Common myeloid progenitor, CD34-positive (primary cell): ENCODE measurements around the gene QKI.
A peak's percentile ranks its signal among the peaks of the same experiment; 100 is the strongest.
"Not testable (repeated sequence)": the region's sequence is repeated elsewhere in the genome, so short reads cannot be mapped to it uniquely, and the experiment has no call there.

Source experiments
- CTCF ChIA-PET: fragments of 350-600 bp; sonication (Branson Sonifier 250); formaldehyde crosslinking; loops from one replicate; lab custom pipeline; 2021; ENCODE audit warnings: antibody characterized with exemption; lab: Charles Lee
- POLR2A ChIA-PET: fragments of 350-600 bp; sonication (Branson Sonifier 250); formaldehyde crosslinking; loops from one replicate; lab custom pipeline; 2021; ENCODE audit warnings: antibody characterized with exemption; lab: Charles Lee
- DNase-seq, 3 donors: peaks; one replicate each; pipeline versions ENCODE4 v3.0.0 to v3.0.0-alpha.2; 2013
- H3K27ac ChIP-seq, 2 experiments: 1 replicate in 1 of 2; 2 replicates in 1 of 2; pipeline ENCODE4 v1.7.0; 2013; ENCODE audit warnings: inconsistent platforms in 2 of 2, low read length in 2 of 2, mild to moderate bottlenecking in 2 of 2, low read depth in 1 of 2, moderate library complexity in 1 of 2; ENCODE audit not compliant: severe bottlenecking in 2 of 2, insufficient read depth in 1 of 2, poor library complexity in 1 of 2
- H3K27me3 ChIP-seq, 5 experiments: replicated peaks in 2 of 5; 1 replicate in 3 of 5; 2 replicates in 2 of 5; pipeline versions ENCODE4 v1.6.1 to v1.7.0; 2013; ENCODE audit warnings: low read length in 4 of 5, mild to moderate bottlenecking in 2 of 5, moderate library complexity in 2 of 5, inconsistent platforms in 1 of 5; ENCODE audit not compliant: insufficient read depth in 5 of 5, control insufficient read depth in 4 of 5
- H3K36me3 ChIP-seq, 4 experiments: 1 replicate in 2 of 4; 2 replicates in 2 of 4; pipeline versions ENCODE4 v1.6.1 to v1.7.0; 2013; ENCODE audit warnings: low read length in 3 of 4, control low read depth in 1 of 4, mild to moderate bottlenecking in 1 of 4; ENCODE audit not compliant: control insufficient read depth in 4 of 4, insufficient read depth in 4 of 4
- H3K4me1 ChIP-seq, 4 experiments: 1 replicate in 3 of 4; 2 replicates in 1 of 4; pipeline versions ENCODE4 v1.6.1 to v1.7.1; 2013; ENCODE audit warnings: low read length in 3 of 4, mild to moderate bottlenecking in 3 of 4, control low read depth in 1 of 4, inconsistent platforms in 1 of 4, moderate library complexity in 1 of 4; ENCODE audit not compliant: control insufficient read depth in 4 of 4, insufficient read depth in 4 of 4; ENCODE audit errors: control extremely low read depth in 1 of 4
- H3K4me3 ChIP-seq, 7 experiments: 1 replicate in 4 of 7; 2 replicates in 3 of 7; pipeline versions ENCODE4 v1.5.1 to v1.7.0; 2013; ENCODE audit warnings: mild to moderate bottlenecking in 7 of 7, low read length in 6 of 7, moderate library complexity in 6 of 7, inconsistent platforms in 2 of 7, low read depth in 2 of 7, control low read depth in 1 of 7; ENCODE audit not compliant: insufficient read depth in 4 of 7, control insufficient read depth in 1 of 7; ENCODE audit errors: extremely low read depth in 1 of 7
- H3K9me3 ChIP-seq, 5 experiments: 1 replicate in 4 of 5; 2 replicates in 1 of 5; pipeline versions ENCODE4 v1.6.1 to v1.7.1; 2013; ENCODE audit warnings: low read length in 4 of 5, mild to moderate bottlenecking in 2 of 5, inconsistent platforms in 1 of 5, low read depth in 1 of 5, moderate library complexity in 1 of 5; ENCODE audit not compliant: control insufficient read depth in 4 of 5, insufficient read depth in 2 of 5; ENCODE audit errors: control extremely low read depth in 1 of 5
- whole genome bisulfite sequencing: methylation state at CpG from one replicate; pipeline ENCODE4 v1.1.5; 2013; ENCODE audit not compliant: insufficient coverage; 5-methylcytosine and 5-hydroxymethylcytosine counted together

The QKI gene

DNA sequence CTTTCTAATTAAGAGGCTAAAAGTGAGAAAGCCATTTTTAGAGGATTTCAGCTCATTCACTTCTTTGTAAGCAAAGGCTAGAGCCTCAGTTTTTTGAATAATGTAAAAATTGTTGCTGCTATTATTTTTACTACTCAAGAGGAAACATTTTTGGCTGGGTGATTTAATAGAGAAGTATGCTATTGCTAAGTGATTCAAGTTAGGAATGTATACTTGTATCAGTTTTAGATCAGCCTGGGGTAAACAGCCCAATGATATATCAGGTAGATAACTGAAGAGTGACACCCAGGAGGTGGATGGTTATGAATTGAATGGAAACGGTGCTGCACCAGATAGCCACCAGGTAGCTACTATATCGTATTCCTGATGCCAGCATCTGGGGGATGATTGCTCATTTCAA lies 9.2 kb downstream of the QKI start:
- no CpG with 5 or more reads among the region's 2 CpGs for WGBS
- Histone ChIP-seq H3K4me3 (no peak overlapping the region), H3K9me3 (no peaks in the 10 kb centered on the region), H3K4me1 (peaks cover 7 to 18% (median 12%) of the 10 kb centered on the region in 4 experiments), H3K27me3 (no peaks in the 10 kb centered on the region), H3K27ac (no peak overlapping the region), H3K36me3 (peaks cover 0 to 4% (median 0%) of the 10 kb centered on the region in 4 experiments)
- no peak for DNase-seq
- CTCF ChIA-PET, result interaction anchor here (1.2 to 1.3 kb wide), 3 partner anchors 11 to 27 kb away, joined by 3 to 4 read pairs (median 3); no protein-coding TSS in a partner anchor
- POLR2A ChIA-PET, result no interaction called here

DNA sequence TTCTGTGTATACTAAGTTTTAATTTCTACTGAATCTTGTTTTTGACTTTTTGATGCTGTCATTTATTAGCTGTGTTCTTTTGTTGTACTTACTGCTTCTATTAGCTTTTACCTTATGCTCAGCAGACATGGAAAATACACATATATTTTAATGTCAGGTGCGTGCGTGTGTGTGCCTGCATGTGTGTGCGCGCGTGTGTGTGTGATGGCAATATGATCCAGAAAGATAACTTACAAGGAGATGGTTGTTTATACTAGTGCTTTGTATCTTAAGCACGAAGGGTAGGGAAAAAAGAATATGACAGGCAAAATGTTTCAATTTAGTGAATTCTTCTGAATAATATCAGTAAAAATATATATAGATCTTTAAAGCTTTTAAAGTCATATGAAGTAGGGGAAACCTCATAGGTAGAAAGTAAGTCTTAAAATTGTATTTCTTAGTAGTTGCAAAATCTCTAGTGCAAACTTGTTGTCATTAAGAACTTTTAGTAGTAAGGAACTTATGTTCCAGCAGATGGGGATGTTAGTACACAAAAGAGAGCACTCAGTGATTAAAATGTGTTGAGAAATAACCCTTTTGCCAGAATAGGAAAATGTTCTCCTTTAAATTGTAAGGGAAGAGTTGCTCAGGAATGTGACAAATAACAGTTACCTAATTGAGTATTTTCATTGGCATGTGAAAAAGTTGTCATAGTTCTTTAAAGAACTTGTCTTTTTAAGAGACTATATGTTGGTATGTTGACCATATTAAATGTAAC lies 13.2 kb downstream of the QKI start:
- H3K27ac ChIP-seq, result no peak overlapping the region
- no peaks in the 10 kb centered on the region for H3K36me3 ChIP-seq
- peak; percentile 69 to 79 (median 73) for DNase-seq
- no peaks in the 10 kb centered on the region for H3K9me3 ChIP-seq
- H3K4me1 ChIP-seq, result peaks cover 0 to 4% (median 1%) of the 10 kb centered on the region in 4 experiments
- 94% methylated on average over 5 of the region's 6 CpGs for WGBS
- ChIA-PET CTCF (interaction anchor here (0.6 to 6.1 kb wide), 6 partner anchors 12 to 691 kb away, joined by 3 to 42 read pairs (median 4); no protein-coding TSS in a partner anchor), POLR2A (no interaction called here)
- H3K27me3 ChIP-seq, result no peaks in the 10 kb centered on the region
- no peak overlapping the region for H3K4me3 ChIP-seq

DNA sequence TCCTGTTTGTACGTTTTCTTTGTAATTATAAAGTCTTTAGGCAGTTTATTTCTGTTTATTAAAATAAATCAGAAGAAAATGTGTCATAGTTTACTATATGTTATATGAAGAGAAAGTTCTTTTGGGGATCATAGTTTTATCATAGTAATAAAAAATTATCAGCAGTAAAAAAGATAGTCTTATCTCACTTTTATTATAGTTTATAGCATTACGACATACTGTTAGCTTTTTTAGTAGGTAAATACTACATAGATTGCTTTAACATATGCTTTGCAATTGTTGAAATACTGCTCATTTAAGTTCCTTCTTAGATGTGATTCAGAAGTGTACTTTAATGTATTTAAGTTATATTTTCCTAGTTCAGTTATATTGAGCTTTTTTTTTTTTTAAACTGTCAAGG lies 13.9 kb downstream of the QKI start:
- WGBS, result no CpG with 5 or more reads among the region's 2 CpGs
- Histone ChIP-seq H3K4me1 (peaks cover 0 to 4% (median 1%) of the 10 kb centered on the region in 4 experiments), H3K4me3 (no peak overlapping the region), H3K27me3 (no peaks in the 10 kb centered on the region), H3K36me3 (no peaks in the 10 kb centered on the region), H3K27ac (no peak overlapping the region), H3K9me3 (no peaks in the 10 kb centered on the region)
- ChIA-PET CTCF (interaction anchor here (0.8 to 6.1 kb wide), 4 partner anchors 13 to 690 kb away, joined by 3 to 42 read pairs (median 4); no protein-coding TSS in a partner anchor), POLR2A (no interaction called here)
- no peak for DNase-seq

DNA sequence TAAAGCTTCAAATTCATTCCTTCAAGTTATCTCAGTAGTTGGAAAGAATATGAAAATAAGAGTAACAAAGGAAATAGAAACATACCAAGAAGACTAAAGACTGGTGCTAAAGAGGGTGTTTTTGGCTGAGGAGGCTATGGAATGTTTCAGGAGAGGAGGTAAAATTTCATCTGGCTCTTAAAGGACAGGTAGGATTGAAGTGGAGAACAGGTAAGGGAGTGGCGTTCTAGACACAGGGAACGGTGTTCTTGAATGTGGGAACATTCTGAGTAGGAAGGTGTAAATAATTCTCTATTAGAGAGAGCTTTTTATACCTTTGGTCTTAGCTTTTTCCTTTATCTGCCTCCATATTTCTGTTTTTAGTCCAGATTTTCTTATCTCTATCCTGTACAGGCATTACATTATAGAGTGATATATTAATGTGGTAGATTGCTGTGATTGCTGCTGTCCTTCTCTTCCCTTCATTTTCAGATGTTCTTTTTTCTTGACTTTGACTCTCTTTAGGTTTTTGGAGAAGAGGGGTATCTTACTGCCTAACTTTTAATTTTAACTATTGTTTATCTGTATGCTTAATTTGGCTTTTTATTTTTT lies 15.4 kb downstream of the QKI start:
- no peaks in the 10 kb centered on the region for H3K9me3 ChIP-seq
- no peak for DNase-seq
- no peaks in the 10 kb centered on the region for H3K27me3 ChIP-seq
- 83% methylated on average over 1 of the region's 2 CpGs for WGBS
- ChIA-PET POLR2A (interaction anchor here (0.6 kb wide), 1 partner anchor 10 kb away, joined by 3 read pairs; no protein-coding TSS in a partner anchor), CTCF (interaction anchor here (0.8 to 6.1 kb wide), 3 partner anchors 13 to 680 kb away, joined by 3 to 42 read pairs (median 3); no protein-coding TSS in a partner anchor)
- H3K27ac ChIP-seq, result no peak overlapping the region
- H3K4me1 ChIP-seq, result peaks cover 0 to 7% (median 2%) of the 10 kb centered on the region in 4 experiments
- H3K4me3 ChIP-seq, result no peak overlapping the region
- H3K36me3 ChIP-seq, result no peaks in the 10 kb centered on the region

DNA sequence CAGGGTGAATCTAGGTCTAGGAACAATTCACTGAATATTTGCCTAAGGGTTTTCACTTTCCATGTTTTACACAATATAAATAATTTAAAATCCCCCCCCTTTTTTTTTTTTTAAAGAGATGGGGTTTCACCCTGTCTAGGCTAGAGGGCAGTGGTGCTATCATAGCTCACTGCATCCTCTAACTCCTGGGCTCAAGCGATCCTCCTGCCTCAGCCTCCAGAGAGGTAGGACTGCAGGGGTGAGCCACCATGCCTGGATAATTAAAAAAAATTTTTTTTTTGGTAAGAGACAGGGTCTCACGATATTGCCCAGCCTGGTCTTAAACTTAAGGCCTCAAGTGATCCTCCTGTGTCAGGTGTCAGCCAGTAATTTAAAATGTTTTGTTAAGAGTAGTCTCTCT lies 17.8 kb downstream of the QKI start:
- H3K4me1 ChIP-seq, result peaks cover 0 to 10% (median 4%) of the 10 kb centered on the region in 4 experiments
- CTCF ChIA-PET, result no interaction called here
- 85% methylated on average over 2 of the region's 2 CpGs for WGBS

DNA sequence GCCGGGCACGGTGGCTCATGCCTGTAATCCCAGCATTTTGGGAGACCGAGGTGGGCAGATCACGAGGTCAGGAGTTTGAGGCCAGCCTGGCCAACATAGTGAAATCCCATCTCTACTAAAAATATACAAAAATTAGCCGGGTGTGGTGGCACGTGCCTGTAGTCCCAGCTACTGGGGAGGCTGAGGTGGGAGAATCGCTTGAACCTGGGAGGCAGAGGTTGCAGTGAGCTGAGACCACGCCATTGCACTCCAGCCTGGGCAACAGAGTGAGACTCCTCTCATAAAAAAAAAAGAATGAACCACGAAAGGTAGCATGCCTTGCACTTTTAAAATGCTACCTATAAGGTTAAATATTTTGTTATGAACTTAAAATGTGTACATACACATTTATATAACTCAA lies 19.0 kb downstream of the QKI start:
- H3K4me3 ChIP-seq, POLR2A ChIA-PET, H3K9me3 ChIP-seq, DNase-seq, H3K27me3 ChIP-seq, H3K36me3 ChIP-seq, CTCF ChIA-PET, H3K27ac ChIP-seq: not testable (repeated sequence)
- peaks cover 4 to 22% (median 13%) of the 10 kb centered on the region in 4 experiments for H3K4me1 ChIP-seq
- WGBS, result 90% methylated on average over 2 of the region's 9 CpGs

More for the DNA sequence above, 17.8 kb downstream of the QKI start:
- Histone ChIP-seq H3K4me3 (no peak overlapping the region), H3K9me3 (no peaks in the 10 kb centered on the region), H3K27ac (no peak overlapping the region), H3K27me3 (no peaks in the 10 kb centered on the region), H3K36me3 (no peaks in the 10 kb centered on the region)
- DNase-seq, result no peak
- POLR2A ChIA-PET, result no interaction called here

DNA sequence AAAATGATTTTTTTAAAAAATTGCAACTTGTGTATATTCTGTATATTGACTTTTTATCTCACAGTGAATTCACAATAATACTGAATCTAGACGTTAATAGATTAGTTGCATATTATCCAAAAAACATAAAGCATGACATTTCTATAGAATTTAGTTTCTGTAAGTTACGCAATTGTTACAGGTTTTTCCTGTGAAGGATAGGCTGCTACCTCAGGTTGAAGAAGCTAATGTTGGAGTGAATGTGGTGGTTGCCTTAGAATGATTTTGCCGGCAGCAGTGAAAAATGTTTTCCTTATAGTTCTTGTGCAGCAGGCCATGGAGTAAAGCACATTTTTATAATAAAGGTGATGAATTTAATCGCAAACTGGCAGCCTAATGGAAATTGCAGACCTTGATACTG lies 20.5 kb downstream of the QKI start:
- ChIA-PET POLR2A (no interaction called here), CTCF (no interaction called here)
- Histone ChIP-seq H3K9me3 (no peaks in the 10 kb centered on the region), H3K27ac (no peak overlapping the region), H3K36me3 (no peaks in the 10 kb centered on the region), H3K4me3 (no peak overlapping the region), H3K4me1 (peaks cover 4 to 19% (median 12%) of the 10 kb centered on the region in 4 experiments), H3K27me3 (no peaks in the 10 kb centered on the region)
- no peak for DNase-seq
- 100% methylated on average over 2 of the region's 4 CpGs for WGBS
